Measurements from ENCODE around the gene NNAT.
"Not testable (repeated sequence)": the region's sequence is repeated elsewhere in the genome, so short reads cannot be mapped to it uniquely, and the experiment has no call there.

Gene NNAT

DNA sequence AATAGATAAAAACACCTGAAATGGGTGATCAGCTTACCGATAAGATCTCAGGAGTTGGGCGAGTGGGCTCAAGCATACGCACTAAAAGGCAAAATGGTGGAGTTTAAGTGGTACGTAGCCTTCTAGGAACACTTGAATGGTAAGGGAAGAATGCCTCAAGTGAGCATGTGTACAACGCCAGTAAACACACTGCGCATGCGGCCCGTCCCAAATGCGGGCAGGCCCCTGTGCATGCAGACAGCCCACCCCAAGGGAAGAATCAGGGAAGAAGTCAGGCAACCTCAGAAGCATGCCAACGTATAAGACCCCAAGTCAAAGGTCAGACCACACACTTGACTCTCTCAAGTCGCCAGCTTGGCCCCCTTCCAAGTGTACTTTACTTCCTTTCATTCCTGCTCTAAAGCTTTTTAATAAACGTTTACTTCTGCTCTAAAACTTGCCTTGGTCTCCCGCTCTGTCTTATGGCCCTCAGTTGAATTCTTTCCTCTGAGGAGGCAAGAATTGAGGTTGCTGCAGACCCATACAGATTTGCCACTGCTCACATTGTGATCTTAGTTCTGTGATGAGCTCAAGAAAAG is 33.8 kb downstream of the NNAT start:
- 94% methylated on average over 13 of the region's 13 CpGs for WGBS, 2 experiments
- H3K9me3 ChIP-seq (ENCODE audit: control insufficient read depth, low read length); H3K27ac ChIP-seq (ENCODE audit: insufficient read depth, low read depth, low read length, poor library complexity, severe bottlenecking); H3K4me1 ChIP-seq (ENCODE audit: control insufficient read depth, insufficient read depth, low read length); H3K36me3 ChIP-seq (ENCODE audit: control insufficient read depth, insufficient read depth, low read length); H3K27me3 ChIP-seq (ENCODE audit: control insufficient read depth, insufficient read depth, low read length, poor library complexity, severe bottlenecking); H3K4me3 ChIP-seq (ENCODE audit: insufficient read depth, low read depth, low read length): not testable (repeated sequence)

DNA sequence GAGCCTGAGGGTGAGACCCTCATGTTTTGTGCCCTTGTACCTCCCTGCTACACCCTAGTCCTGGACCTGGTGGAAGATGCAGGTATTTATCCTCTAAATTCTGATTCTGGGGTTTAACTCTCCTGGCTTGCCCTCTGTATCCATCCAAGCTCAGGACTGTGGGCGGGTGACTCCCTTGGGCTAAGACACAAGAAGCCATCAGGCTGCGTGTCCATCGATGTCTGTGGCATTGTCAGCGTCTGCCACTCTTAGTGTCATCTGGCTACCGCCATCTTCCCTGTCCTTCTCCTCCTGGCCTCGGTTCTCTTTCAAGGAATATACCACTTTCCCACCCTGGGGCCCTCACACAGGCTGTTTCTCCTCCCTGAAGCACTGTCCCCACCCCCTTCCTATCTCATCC is 35.5 kb downstream of the NNAT start:
- H3K27me3 ChIP-seq (ENCODE audit: control insufficient read depth, insufficient read depth, low read length, poor library complexity, severe bottlenecking) = no peaks in the 10 kb centered on the region
- 88 to 94% methylated on average over 6 of the region's 6 CpGs for WGBS, 2 experiments
- no peaks in the 10 kb centered on the region for H3K36me3 ChIP-seq (ENCODE audit: control insufficient read depth, insufficient read depth, low read length)

DNA sequence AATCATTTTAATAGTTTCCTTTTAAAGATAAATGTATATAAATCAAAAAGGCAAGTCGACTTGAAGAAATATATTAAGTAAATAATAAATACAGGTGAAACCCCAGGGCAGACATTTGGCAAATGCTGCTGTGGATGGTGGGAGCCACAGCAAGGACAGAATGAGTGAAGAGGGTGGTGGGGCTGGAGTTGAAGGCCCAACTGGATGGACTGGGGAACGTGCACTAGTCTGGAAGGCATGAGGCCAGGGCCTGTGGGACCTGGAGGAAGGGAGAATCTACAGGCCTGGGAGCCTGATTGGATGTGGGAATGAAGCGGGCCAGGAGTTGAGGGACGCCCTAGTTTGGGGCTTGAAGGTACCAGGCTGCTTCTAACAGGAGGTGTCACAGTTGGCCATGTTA is 37.3 kb downstream of the NNAT start:
- 88 to 91% methylated on average over 4 of the region's 4 CpGs for WGBS, 2 experiments
- H3K4me1 ChIP-seq (ENCODE audit: control insufficient read depth, insufficient read depth, low read length) = no peaks in the 10 kb centered on the region
- H3K36me3 ChIP-seq (ENCODE audit: control insufficient read depth, insufficient read depth, low read length) = no peaks in the 10 kb centered on the region
- no peak overlapping the region for H3K4me3 ChIP-seq (ENCODE audit: insufficient read depth, low read depth, low read length)
- H3K9me3 ChIP-seq (ENCODE audit: control insufficient read depth, low read length) = no peaks in the 10 kb centered on the region
- H3K27ac ChIP-seq (ENCODE audit: insufficient read depth, low read depth, low read length, poor library complexity, severe bottlenecking) = no peak overlapping the region
- H3K27me3 ChIP-seq (ENCODE audit: control insufficient read depth, insufficient read depth, low read length, poor library complexity, severe bottlenecking) = no peaks in the 10 kb centered on the region

More for the DNA sequence above, 35.5 kb downstream of the NNAT start:
- Histone ChIP-seq H3K4me3 (ENCODE audit: insufficient read depth, low read depth, low read length) (no peak overlapping the region), H3K4me1 (ENCODE audit: control insufficient read depth, insufficient read depth, low read length) (no peaks in the 10 kb centered on the region), H3K9me3 (ENCODE audit: control insufficient read depth, low read length) (no peaks in the 10 kb centered on the region), H3K27ac (ENCODE audit: insufficient read depth, low read depth, low read length, poor library complexity, severe bottlenecking) (no peak overlapping the region)

DNA sequence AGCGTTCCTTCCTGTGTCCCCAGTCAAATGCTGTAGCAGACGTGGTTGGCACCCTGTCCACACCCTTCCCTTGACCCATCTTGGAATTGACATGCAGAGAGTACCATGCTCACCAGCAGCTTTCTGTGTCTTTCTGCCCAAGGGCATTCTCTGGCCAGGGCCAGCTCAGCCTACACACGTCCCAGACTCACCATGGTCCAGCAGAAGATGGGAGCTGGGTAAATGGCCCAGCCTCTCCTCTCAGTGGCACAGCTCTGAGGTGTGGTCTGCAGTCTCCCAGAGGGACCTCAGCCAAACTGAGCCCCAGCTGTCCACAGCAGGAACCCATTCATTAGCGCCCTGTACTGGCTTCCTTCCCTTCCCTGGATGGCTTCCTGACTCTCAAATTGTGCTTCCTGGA is 37.7 kb downstream of the NNAT start:
- Histone ChIP-seq H3K27ac (ENCODE audit: insufficient read depth, low read depth, low read length, poor library complexity, severe bottlenecking) (no peak overlapping the region), H3K36me3 (ENCODE audit: control insufficient read depth, insufficient read depth, low read length) (no peaks in the 10 kb centered on the region), H3K4me3 (ENCODE audit: insufficient read depth, low read depth, low read length) (no peak overlapping the region), H3K4me1 (ENCODE audit: control insufficient read depth, insufficient read depth, low read length) (no peaks in the 10 kb centered on the region), H3K27me3 (ENCODE audit: control insufficient read depth, insufficient read depth, low read length, poor library complexity, severe bottlenecking) (no peaks in the 10 kb centered on the region), H3K9me3 (ENCODE audit: control insufficient read depth, low read length) (no peaks in the 10 kb centered on the region)
- 91 to 95% methylated on average over 4 of the region's 4 CpGs for WGBS, 2 experiments

DNA sequence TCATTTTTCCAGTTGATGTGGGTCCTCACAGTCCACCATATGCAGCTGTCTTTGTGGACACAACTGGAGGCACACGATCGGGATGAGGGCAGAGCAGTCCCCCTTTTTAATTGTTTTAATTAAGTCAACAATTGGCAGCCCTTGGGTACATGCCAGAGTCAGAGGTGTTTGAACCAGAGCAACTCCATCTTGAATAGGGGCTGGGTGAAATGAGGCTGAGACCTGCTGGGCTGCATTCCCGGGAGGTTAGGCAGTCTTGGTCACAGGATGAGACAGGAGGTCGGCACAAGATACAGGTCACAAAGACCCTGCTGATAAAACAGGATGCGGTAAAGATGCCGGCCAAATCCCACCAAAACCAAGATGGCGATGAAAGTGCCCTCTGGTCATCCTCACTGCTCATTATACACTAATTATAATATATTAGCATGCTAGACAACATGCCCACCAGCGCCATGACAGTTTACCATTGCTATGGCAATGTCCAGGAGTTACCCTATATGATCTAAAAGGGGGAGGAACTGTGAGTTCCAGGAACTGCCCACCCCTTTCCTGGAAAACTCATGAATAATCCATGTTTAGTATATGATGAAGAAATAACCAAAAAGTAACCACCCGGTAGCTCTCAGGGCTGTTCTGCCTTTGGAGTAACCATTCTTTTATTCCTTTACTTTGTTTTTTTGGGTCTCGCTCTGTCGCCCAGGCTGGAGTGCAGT is 38.4 kb downstream of the NNAT start:
- Histone ChIP-seq H3K4me3 (ENCODE audit: insufficient read depth, low read depth, low read length) (no peak overlapping the region), H3K4me1 (ENCODE audit: control insufficient read depth, insufficient read depth, low read length) (no peaks in the 10 kb centered on the region), H3K36me3 (ENCODE audit: control insufficient read depth, insufficient read depth, low read length) (no peaks in the 10 kb centered on the region), H3K9me3 (ENCODE audit: control insufficient read depth, low read length) (no peaks in the 10 kb centered on the region), H3K27me3 (ENCODE audit: control insufficient read depth, insufficient read depth, low read length, poor library complexity, severe bottlenecking) (no peaks in the 10 kb centered on the region), H3K27ac (ENCODE audit: insufficient read depth, low read depth, low read length, poor library complexity, severe bottlenecking) (no peak overlapping the region)
- 89 to 94% methylated on average over 11 of the region's 11 CpGs for WGBS, 2 experiments

DNA sequence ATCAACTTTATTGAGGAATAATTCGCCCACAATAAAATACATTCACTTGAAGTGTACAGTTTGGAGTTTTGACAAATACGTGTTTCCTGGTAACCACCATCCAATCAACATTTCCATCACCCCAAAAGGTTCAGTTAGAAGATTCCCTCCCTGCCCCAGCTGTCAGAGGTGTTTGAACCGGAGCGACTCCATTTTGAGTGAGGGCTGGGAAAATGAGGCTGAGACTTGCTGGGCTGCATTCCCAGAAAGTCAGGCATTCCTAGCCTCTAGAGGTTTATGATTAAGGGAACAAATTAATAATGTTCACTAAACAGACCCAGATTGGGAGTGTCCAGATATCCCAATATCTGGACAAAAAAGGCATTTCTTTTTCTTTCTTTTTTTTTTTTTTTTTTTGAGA is 39.6 kb downstream of the NNAT start:
- no peak overlapping the region for H3K4me3 ChIP-seq (ENCODE audit: insufficient read depth, low read depth, low read length)
- peaks cover 10% of the 10 kb centered on the region for H3K4me1 ChIP-seq (ENCODE audit: control insufficient read depth, insufficient read depth, low read length)
- no peak overlapping the region for H3K27ac ChIP-seq (ENCODE audit: insufficient read depth, low read depth, low read length, poor library complexity, severe bottlenecking)
- no peaks in the 10 kb centered on the region for H3K9me3 ChIP-seq (ENCODE audit: control insufficient read depth, low read length)
- no peaks in the 10 kb centered on the region for H3K27me3 ChIP-seq (ENCODE audit: control insufficient read depth, insufficient read depth, low read length, poor library complexity, severe bottlenecking)
- H3K36me3 ChIP-seq (ENCODE audit: control insufficient read depth, insufficient read depth, low read length) = no peaks in the 10 kb centered on the region
- 93 to 97% methylated on average over 4 of the region's 4 CpGs for WGBS, 2 experiments

DNA sequence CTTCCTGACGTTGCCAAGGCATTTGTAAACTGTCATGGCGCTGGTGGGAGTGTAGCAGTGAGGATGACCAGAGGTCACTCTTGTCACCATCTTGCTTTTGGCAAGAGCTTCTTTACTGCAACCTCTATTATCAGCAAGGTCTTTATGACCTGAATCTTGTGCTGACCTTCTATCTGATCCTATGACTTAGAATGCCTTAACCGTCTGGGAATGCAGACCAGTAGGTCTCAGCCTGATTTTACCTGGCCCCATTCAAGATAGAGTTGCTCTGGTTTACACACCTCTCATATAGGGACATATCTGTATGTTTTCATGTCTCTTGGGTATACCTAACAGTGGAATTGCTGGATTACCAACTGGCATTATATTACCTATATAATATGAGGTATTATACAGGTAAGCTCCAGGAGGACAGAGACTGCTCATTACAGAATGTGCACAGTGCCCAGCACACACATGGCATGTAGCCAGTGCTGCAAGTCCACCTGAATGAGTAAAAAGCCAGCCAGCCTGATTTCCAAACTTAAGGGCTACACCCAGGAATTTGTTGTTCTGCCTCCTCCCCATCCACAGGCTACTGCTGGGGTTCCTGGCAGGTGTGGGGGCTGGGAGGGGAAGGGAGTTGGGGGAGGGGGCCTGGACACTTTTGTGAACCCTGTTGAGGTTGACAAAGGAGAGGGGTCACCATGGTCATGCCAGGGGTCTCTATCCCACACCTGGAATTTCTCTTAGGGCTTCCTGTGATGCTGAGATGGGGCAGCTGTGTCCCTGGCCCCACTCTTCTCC is 41.8 kb downstream of the NNAT start:
- no peak overlapping the region for H3K27ac ChIP-seq (ENCODE audit: insufficient read depth, low read depth, low read length, poor library complexity, severe bottlenecking)
- peaks cover 3% of the 10 kb centered on the region for H3K27me3 ChIP-seq (ENCODE audit: control insufficient read depth, insufficient read depth, low read length, poor library complexity, severe bottlenecking)
- peaks cover 22% of the 10 kb centered on the region for H3K4me1 ChIP-seq (ENCODE audit: control insufficient read depth, insufficient read depth, low read length)
- no peak overlapping the region for H3K4me3 ChIP-seq (ENCODE audit: insufficient read depth, low read depth, low read length)
- H3K9me3 ChIP-seq (ENCODE audit: control insufficient read depth, low read length) = no peaks in the 10 kb centered on the region
- no peaks in the 10 kb centered on the region for H3K36me3 ChIP-seq (ENCODE audit: control insufficient read depth, insufficient read depth, low read length)
- WGBS, 2 experiments = 91 to 92% methylated on average over 3 of the region's 3 CpGs

DNA sequence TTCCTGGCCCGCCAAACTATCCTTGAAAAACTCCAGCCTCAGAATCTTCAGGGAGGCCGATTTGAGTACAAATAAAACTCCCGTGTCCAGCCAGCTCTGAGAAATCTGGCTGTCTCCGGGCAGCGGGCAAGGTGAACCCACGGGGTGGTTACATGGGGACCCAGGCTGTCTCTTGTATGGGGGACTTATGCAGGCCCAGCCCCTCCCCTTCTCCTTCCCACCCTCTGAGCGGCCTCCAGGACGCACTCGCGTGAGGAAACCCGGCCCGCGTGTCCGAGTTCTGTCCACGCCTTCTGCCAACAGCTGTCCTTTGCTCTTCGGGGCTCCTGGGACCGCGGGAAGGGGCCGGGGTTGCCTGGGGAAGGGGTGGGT is 43.0 kb downstream of the NNAT start:
- H3K4me1 ChIP-seq (ENCODE audit: control insufficient read depth, insufficient read depth, low read length) = peaks cover 26% of the 10 kb centered on the region
- peaks cover 3% of the 10 kb centered on the region for H3K27me3 ChIP-seq (ENCODE audit: control insufficient read depth, insufficient read depth, low read length, poor library complexity, severe bottlenecking)
- no peaks in the 10 kb centered on the region for H3K9me3 ChIP-seq (ENCODE audit: control insufficient read depth, low read length)
- no peak overlapping the region for H3K4me3 ChIP-seq (ENCODE audit: insufficient read depth, low read depth, low read length)
- no peaks in the 10 kb centered on the region for H3K36me3 ChIP-seq (ENCODE audit: control insufficient read depth, insufficient read depth, low read length)
- H3K27ac ChIP-seq (ENCODE audit: insufficient read depth, low read depth, low read length, poor library complexity, severe bottlenecking) = no peak overlapping the region
- WGBS, 2 experiments = 66 to 72% methylated on average over 19 of the region's 19 CpGs

DNA sequence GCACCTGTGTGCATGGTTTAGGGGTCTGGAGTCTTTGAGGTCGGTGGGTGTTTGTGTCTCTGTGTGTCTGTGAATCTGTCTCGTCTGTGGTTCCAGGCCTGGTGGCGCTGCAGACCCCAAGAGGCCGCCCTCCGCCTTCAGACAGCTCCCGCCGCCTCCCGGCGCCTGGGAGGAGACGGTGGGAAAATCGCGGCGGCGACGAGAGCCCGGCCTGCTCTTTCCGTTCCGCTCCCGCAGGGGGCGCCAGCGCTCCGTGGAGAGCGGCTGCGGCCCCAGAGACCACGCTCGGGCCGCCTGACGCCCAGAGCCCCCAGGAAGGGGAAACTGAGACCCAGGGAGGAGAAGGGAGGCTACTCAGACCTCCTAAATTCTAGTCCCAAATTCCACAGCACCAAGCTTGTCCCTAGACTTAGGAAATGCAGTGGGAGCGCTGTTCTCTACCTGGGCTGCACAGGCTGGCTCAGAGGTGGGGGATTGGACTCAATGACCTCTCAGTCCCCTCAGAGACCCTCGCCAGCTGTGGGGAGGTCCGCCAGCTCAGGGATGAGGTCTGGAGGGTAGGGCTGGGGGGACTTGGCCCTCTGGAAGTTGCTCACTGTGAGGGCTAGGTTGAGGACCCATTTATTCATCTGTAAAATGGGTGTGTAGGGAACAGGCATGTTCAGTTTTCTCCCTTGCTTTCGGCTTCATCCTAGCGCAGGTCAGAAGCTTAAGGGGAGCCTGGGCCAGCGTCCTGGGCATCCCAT is 43.5 kb downstream of the NNAT start:
- Histone ChIP-seq H3K9me3 (ENCODE audit: control insufficient read depth, low read length) (no peaks in the 10 kb centered on the region), H3K36me3 (ENCODE audit: control insufficient read depth, insufficient read depth, low read length) (no peaks in the 10 kb centered on the region), H3K27me3 (ENCODE audit: control insufficient read depth, insufficient read depth, low read length, poor library complexity, severe bottlenecking) (peaks cover 3% of the 10 kb centered on the region), H3K4me1 (ENCODE audit: control insufficient read depth, insufficient read depth, low read length) (peaks cover 26% of the 10 kb centered on the region), H3K27ac (ENCODE audit: insufficient read depth, low read depth, low read length, poor library complexity, severe bottlenecking) (no peak overlapping the region), H3K4me3 (ENCODE audit: insufficient read depth, low read depth, low read length) (no peak overlapping the region)
- WGBS, 2 experiments = 17% methylated on average over 34 of the region's 34 CpGs

All from ectodermal cell (in vitro differentiated cells).